Activated naive CD4-positive, alpha-beta T cell treated with Interleukin-2 at 50 U/mL for 16 hours (primary cell): ENCODE data around the gene TOP3B.
"Not testable (repeated sequence)": the region's sequence is repeated elsewhere in the genome, so short reads cannot be mapped to it uniquely, and the experiment has no call there.

Experiments
- DNase-seq: peaks from one replicate; pipeline ENCODE4 v3.0.0-alpha.2; 2020

TOP3B gene

GRCh38 chr22:21922370-21923162 is 60.0 kb downstream of the TOP3B start:
- no peak for DNase-seq

GRCh38 chr22:21921729-21922128 is 60.9 kb downstream of the TOP3B start:
- no peak for DNase-seq

- DNase-seq = no peak
Measured at GRCh38 chr22:21921184-21921721, 61.3 kb downstream of the TOP3B start.

- no peak for DNase-seq
Measured at GRCh38 chr22:21920341-21921183, 62.0 kb downstream of the TOP3B start.

- DNase-seq = no peak
Measured at GRCh38 chr22:21919526-21920307, 62.9 kb downstream of the TOP3B start.

- no peak for DNase-seq
Measured at GRCh38 chr22:21918466-21919185, 64.0 kb downstream of the TOP3B start.

GRCh38 chr22:21917959-21918261 is 64.7 kb downstream of the TOP3B start:
- DNase-seq = no peak

GRCh38 chr22:21917181-21917958 is 65.2 kb downstream of the TOP3B start:
- no peak for DNase-seq

GRCh38 chr22:21916309-21916918 is 66.2 kb downstream of the TOP3B start:
- DNase-seq = no peak

GRCh38 chr22:21915624-21916308 is 66.8 kb downstream of the TOP3B start:
- no peak for DNase-seq

GRCh38 chr22:21914033-21914642 is 68.4 kb downstream of the TOP3B start:
- not testable (repeated sequence) for DNase-seq

- not testable (repeated sequence) for DNase-seq
Measured at GRCh38 chr22:21910367-21910766, 72.2 kb downstream of the TOP3B start.

- no peak for DNase-seq
Measured at GRCh38 chr22:21909871-21910270, 72.7 kb downstream of the TOP3B start.

GRCh38 chr22:21907638-21908522 is 74.7 kb downstream of the TOP3B start:
- DNase-seq = no peak
